ENCODE data around the gene ERP27.

Gene ERP27

GRCh38 chr12:14941369-14941768 is 3.0 kb upstream of the ERP27 start:
- no peak overlapping the region for H3K27ac ChIP-seq
- TF ChIP-seq ZFX (IDR thresholded peaks at IDR 0.05) = no peak
- TF ChIP-seq CTCF (conservative IDR thresholded peaks at IDR 0.05) = no peak

GRCh38 chr12:14937689-14938088 is 648 bp downstream of the ERP27 start:
- 0 out of 2 replicates have a peak, but pooled peaks have one; percentile 1 for TF ChIP-seq CTCF (conservative IDR thresholded peaks at IDR 0.05)
- TF ChIP-seq ZFX (IDR thresholded peaks at IDR 0.05) = no peak
- H3K27ac ChIP-seq = no peak overlapping the region

- H3K27ac ChIP-seq = no peak overlapping the region
- TF ChIP-seq ZFX (IDR thresholded peaks at IDR 0.05) = no peak
- TF ChIP-seq CTCF (conservative IDR thresholded peaks at IDR 0.05) = no peak; the same call in 1 of the 2 replicates
These were observed 1.3 kb downstream of the ERP27 start for GRCh38 chr12:14937014-14937413.

- no peak overlapping the region for H3K27ac ChIP-seq
- TF ChIP-seq ZFX (IDR thresholded peaks at IDR 0.05) (no peak), CTCF (conservative IDR thresholded peaks at IDR 0.05) (peak; percentile 14)
These were observed 2.0 kb downstream of the ERP27 start for GRCh38 chr12:14936224-14936861.

GRCh38 chr12:14935031-14935430 is 3.3 kb downstream of the ERP27 start:
- TF ChIP-seq CTCF (conservative IDR thresholded peaks at IDR 0.05) (no peak), ZFX (IDR thresholded peaks at IDR 0.05) (no peak)
- no peak overlapping the region for H3K27ac ChIP-seq

GRCh38 chr12:14934511-14934910 is 3.8 kb downstream of the ERP27 start:
- TF ChIP-seq CTCF (conservative IDR thresholded peaks at IDR 0.05) (no peak), ZFX (IDR thresholded peaks at IDR 0.05) (no peak)
- H3K27ac ChIP-seq = no peak overlapping the region

GRCh38 chr12:14931791-14932560 is 6.4 kb downstream of the ERP27 start:
- H3K27ac ChIP-seq = no peak overlapping the region
- TF ChIP-seq CTCF (conservative IDR thresholded peaks at IDR 0.05) (no peak), ZFX (IDR thresholded peaks at IDR 0.05) (no peak)
